ENCODE measurements around the gene FANCG.

FANCG gene

DNA sequence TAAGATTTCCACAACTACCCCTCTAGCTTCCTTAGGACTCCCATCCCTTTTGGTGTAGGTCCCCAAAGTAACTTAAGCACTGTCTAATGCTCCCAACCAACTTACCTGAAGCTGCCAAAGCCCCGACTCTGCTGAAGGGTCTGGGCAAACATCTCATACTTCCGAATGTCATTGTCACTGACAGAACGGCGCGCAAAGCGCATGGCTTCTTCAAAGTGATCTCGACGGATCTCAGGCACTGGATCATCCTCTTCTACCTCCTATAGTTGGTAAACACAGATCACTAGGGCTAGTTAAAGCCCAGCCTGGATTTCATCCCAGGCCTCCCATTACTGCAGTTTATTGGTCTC lies 22.5 kb downstream of the FANCG start:
- DNase-seq = no peak

DNA sequence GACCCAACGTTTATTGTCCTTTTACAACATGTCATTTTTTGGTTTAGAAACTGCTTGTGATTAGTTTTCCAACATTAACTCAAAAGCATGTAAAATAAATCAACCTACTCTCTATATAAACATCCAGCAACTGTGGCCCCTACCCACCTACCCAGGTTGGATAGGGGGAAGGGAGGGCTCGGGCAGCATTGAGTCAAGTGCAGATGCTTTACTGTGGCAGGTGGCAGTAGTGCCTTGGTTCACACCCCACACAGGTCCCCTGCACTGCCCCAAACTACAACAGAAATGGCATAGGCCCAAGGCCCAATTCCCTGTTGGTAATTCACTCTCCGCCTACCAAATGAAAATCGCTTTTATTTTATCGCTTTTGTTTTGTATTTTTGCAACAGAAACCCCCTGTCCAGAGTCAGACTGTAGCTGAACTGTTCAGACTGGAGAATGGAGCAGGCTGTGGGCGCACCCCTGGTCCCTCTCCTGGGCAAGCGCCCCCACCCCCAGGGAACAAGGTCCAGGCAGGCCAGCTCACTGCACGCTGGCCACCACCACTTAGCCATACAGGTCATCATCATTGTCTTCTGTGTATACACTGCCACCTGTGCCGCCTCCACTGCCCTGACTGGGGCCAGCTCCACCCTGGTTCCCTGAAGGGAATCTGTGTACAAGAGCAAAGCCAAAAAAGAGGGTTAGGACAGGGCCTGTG lies 23.0 kb downstream of the FANCG start:
- DNase-seq = no peak

- DNase-seq = no peak
Observed at GRCh38 chr9:35054871-35055644, 24.7 kb downstream of the FANCG start.

- no peak for DNase-seq
Observed at GRCh38 chr9:35054185-35054835, 25.4 kb downstream of the FANCG start.

DNA sequence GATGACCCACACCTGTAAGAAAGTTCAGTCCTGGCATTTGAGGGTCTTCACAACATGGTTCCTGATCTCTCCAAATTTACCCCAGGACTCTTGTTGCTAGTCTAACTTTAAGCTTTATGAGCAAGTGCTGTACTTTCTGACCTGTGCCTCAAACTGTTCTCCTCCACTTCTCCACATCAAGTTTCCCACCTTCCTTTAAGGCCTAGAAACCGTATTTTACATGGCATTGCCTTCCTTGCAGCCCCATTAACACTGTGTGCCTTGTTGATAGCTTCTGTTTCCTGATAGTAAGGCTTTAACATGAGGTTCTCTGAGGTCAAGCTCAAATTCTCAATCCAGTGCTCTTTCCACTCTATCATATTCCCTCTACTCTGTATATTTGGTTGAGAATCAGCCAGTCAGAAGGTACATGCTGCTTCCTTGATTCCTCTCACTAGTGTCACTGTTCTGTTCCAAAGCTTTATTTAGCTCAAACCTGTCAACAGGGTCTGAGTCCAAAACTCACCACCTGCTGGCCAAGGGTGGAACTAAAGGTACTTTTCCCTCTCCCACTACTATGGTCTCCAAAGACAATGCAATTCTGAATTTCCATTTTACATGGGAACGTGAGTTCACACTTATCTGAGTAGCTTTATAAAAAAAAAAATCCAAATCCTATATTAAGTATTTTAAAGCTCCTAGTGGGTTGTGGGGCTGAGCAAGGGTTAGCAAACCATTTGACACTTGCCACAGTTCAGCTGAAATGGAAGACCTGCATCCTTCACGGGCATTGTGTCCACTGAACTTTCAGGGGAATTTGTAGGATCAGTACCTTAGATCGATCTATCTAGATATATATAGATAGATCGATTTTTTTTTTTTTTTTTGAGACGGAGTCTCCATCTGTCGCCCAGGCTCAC lies 28.4 kb downstream of the FANCG start:
- DNase-seq = no peak

DNA sequence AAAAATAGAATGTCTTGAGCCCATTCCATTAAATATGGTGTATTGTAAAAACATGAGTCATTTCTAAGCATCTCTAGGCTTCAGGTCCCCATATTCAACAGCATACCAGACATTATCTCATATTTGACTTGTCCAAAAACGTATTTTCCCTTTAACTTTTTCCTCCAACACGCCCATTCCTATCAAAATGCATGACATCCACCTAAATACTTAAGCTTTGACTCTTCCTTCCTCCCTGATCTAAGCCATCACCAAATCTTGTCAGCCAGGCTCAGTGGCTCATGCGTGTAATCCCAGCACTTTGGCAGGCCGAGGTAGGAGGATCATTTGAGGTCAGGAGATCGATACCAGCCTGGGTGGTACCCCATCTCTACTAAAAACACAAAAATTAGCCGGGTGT lies 31.2 kb downstream of the FANCG start:
- DNase-seq = no peak

- no peak for DNase-seq
Observed at GRCh38 chr9:35044071-35044470, 35.7 kb downstream of the FANCG start.

GRCh38 chr9:35042891-35043545 lies 36.7 kb downstream of the FANCG start:
- no peak for DNase-seq

DNA sequence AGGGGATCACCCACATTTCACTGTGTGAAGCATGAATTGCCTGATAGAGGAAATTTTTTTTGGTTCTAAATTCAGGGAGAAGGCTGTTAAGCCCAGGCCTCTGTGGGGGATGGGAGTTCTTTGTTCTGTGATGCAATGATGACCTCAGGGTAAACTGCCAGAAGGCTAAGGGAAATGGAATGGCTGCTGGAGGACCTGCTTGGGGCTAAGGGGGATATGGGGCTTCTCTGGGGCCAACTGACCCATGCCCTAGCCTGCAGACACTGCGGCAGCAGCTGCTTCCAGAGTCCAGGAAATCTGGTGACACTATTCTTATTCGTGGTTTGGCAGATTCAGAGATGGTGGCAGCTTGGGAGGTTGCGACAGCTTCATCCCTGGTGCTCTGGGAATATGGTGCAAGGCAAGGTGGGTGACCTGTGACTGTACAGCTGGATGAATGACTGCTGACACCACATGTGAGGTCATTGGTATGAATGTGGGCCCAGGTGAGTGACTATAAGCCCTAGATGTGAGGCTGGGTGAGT lies 37.6 kb downstream of the FANCG start:
- no peak for DNase-seq

DNA sequence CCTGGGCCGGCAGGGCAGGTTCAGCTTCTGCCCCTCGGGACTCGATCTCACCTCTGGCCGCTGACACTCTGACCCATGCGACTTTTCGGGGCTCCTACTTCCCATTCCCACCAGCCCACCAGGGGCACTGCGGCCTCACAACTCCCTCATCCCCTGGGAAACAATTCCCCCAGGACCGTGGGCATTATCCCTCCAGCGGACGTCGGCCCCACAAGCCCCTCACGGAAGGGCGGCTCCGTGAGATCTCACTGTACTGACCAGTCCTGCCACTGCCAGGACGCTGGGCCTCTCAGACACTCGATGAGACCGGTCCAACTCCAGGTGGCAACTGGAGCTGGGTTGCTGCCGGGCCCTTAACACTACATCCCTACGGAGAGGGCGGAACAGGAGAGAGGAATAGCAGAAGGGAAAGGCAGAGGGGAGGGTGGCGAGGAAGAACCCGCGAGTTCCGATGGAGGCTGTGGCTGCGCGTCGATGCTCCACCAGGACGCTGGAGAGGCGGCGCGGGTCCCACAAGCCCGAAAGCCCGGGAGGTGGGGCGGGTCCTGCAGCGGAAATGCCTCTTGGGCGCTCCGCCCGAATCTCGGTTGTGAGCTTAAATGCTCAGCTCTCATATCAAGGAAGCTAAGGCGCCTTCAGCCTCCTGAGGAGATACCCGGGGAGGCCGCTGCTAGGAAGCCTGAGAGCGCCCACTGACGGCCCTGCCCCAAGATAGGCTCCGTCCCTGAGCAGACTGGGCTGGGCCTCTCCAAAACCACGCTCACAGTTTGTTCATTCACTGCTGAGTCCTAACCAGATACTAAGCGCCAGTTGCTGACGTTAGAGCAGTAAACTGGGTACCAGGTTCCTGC lies 43.7 kb downstream of the FANCG start:
- peak; percentile 44 for DNase-seq

GRCh38 chr9:35033101-35033500 lies 46.6 kb downstream of the FANCG start:
- no peak for DNase-seq

- DNase-seq = no peak
Observed at GRCh38 chr9:35029852-35030251, 49.9 kb downstream of the FANCG start.

DNA sequence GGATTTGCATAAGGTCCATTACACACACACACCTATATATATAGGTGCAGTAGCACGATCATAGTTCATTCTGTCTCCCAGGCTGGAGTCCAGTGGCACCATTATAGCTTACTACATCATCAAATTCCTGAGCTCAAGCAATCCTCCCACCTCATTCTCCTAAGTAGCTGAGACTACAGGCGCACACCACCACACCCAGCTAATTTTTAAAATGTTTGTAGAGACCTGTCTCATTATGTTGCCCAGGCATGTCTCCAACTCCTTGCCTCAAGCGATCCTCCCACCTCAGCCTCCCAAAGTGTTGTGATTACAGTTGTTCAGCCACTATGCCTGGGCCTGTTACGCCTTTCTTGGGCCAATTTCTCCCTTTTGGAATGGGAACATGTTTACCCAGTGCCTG lies 50.5 kb downstream of the FANCG start:
- DNase-seq = no peak

DNA sequence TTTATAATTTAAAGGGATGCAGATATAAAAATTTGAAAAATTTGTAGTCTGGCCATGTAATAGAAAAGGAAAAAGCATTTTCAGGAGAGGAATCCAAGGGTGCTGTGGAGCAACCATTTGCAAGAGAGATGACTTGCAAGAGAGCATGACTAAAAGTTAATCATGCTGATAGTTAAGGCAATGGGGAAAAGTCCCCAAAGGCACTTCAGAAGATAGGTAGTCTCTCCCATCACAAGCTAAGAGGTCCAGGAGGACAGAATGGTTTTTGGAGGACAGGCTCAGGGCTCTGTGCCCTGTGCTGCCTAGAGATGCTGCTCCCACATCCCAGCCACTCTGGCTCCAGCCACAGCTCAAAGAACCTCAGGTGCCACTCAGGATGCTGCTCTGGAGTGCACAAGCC lies 51.4 kb downstream of the FANCG start:
- DNase-seq = no peak

- DNase-seq = no peak
Observed at GRCh38 chr9:35027860-35028259, 51.9 kb downstream of the FANCG start.

DNA sequence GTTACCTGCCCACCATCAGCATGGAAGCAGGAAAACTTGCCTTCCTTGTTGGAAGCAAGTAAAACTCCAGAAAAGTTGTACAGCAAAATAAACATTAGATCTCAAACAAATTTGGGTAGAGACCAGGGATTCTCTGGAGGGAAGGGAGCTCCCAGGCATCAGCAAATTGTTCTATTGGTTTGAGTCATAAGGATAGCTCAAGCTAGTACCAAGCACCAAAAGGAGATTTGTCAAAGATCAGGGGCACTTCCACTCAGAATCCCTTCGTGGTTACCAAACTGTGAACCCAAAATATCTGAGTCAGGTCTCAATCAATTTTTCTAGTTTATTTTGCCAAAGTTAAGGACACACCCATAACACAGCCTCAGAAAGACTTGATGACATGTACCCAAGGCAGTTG lies 52.4 kb downstream of the FANCG start:
- no peak for DNase-seq

DNA sequence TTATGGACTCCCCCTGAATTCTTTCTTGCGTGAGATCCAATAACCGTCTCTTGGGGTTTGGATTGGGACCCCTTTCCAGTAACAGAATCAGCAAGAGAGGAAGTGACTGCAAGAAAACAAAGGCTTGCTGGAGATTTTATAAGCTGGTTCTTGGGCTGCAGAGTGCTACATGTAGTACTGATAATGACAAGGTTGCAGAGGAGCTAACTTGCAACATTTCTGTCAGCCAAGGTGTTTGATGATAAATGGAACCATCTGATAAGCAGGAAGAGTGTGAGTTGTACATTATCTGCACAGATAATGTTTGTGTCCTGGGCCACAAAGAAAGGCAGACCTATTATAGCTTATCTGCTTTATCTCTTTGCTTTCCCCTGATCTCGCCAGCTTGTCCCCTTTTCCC lies 53.1 kb downstream of the FANCG start:
- no peak for DNase-seq

All from DMS79 (cell line).